Stomach (tissue), 4 donors: ENCODE measurements around the gene CGREF1.

Source experiments
- CTCF ChIP-seq, 7 experiments: fragments of 450-650 bp in 4 of 7; fragments of 200-600 bp in 3 of 7; sonication (generic) in 3 of 7; IDR thresholded peaks; one replicate each; pipeline ENCODE4 v1.5.1; 2016 to 2019; ENCODE audit warnings: antibody characterized with exemption in 7 of 7, control low read depth in 2 of 7, mild to moderate bottlenecking in 1 of 7
- POLR2A ChIP-seq, 4 donors: fragments of 450-650 bp; IDR thresholded peaks; one replicate each; pipeline ENCODE4 v1.6.1; 2016; ENCODE audit warnings: antibody characterized with exemption in 4 of 4, control low read depth in 2 of 4, mild to moderate bottlenecking in 1 of 4, moderate library complexity in 1 of 4

GRCh38 chr2:27058210-27058609 is 60.7 kb downstream of the CGREF1 start:
- TF ChIP-seq POLR2A (IDR thresholded peaks at IDR 0.05): no peak
- no peak for TF ChIP-seq CTCF (IDR thresholded peaks at IDR 0.05)
